Heart left ventricle (tissue), 16 donors: Measurements from ENCODE around the gene TMTC2. TPM values are rescaled to one million over a fixed set of nuclear protein-coding genes. Genes with fewer than 3 reads are reported as not detected.

Experiments
- ATAC-seq, 4 donors: fragments of 200-7000 bp; cut with Tn5 transposase; one replicate each; pipeline ENCODE4 v1.9.1; 2020 to 2022; ENCODE audit warnings: moderate library complexity in 4 of 4, mild to moderate bottlenecking in 3 of 4, moderate number of reproducible peaks in 1 of 4
- DNase-seq, 5 donors: peaks; one replicate each; pipeline ENCODE4 v3.0.0-alpha.2; 2020
- H3K27ac ChIP-seq, 12 donors: fragments of 200-600 bp; sonication (generic) in 4 of 12; one replicate each; pipeline versions ENCODE4 v1.5.0 to v1.8.0; 2016 to 2022; ENCODE audit warnings: mild to moderate bottlenecking in 2 of 12
- H3K27me3 ChIP-seq, 9 donors: fragments of 200-600 bp; sonication (generic) in 2 of 9; one replicate each; pipeline versions ENCODE4 v1.5.1 to v1.8.0; 2016 to 2022; ENCODE audit warnings: mild to moderate bottlenecking in 3 of 9
- H3K36me3 ChIP-seq, 9 donors: fragments of 200-600 bp; sonication (generic) in 2 of 9; one replicate each; pipeline versions ENCODE4 v1.5.0 to v1.8.0; 2018 to 2022; ENCODE audit warnings: mild to moderate bottlenecking in 2 of 9
- H3K4me1 ChIP-seq, 12 donors: fragments of 200-600 bp; sonication (generic) in 4 of 12; one replicate each; pipeline versions ENCODE4 v1.5.0 to v1.8.0; 2016 to 2022; ENCODE audit warnings: mild to moderate bottlenecking in 3 of 12
- H3K4me3 ChIP-seq, 12 donors: fragments of 200-600 bp; sonication (generic) in 4 of 12; one replicate each; pipeline versions ENCODE4 v1.5.0 to v1.8.0; 2017 to 2022; ENCODE audit warnings: mild to moderate bottlenecking in 9 of 12, moderate library complexity in 4 of 12
- H3K9me3 ChIP-seq, 12 donors: fragments of 200-600 bp; sonication (generic) in 4 of 12; one replicate each; pipeline versions ENCODE4 v1.5.0 to v1.8.0; 2016 to 2022; ENCODE audit warnings: mild to moderate bottlenecking in 1 of 12
- CTCF ChIP-seq, 12 donors: fragments of 200-600 bp; sonication (generic) in 4 of 12; IDR thresholded peaks; one replicate each; pipeline versions ENCODE4 v1.5.0 to v1.8.0; 2018 to 2022; ENCODE audit warnings: antibody characterized with exemption in 12 of 12, mild to moderate bottlenecking in 5 of 12
- POLR2A ChIP-seq, 2 donors: fragments of 450-650 bp; IDR thresholded peaks; one replicate each; pipeline ENCODE4 v1.6.1; 2017; ENCODE audit warnings: antibody characterized with exemption in 2 of 2, mild to moderate bottlenecking in 2 of 2, moderate library complexity in 2 of 2
- WGBS, 4 donors: extraction: QIAGEN DNeasy Blood & Tissue Kit in 2 of 4; methylation state at CpG; one replicate each; pipeline versions ENCODE4 v1.1.5 to v1.1.7; 2013 to 2018; 5-methylcytosine and 5-hydroxymethylcytosine counted together
- intact Hi-C, 10 donors: fragments of 100-400 bp; cut with DNase I; formaldehyde crosslinking; loops; one replicate each; pipeline versions ENCODE4 v1.11.1 to v1.14.2; 2022
- polyA plus RNA-seq, 2 donors: library from polyadenylated mRNA; stranded (reverse); fragments of 200-250 nt; gene quantifications; one replicate each; pipeline ENCODE4 v1.2.3, GENCODE V29; 2013
- total RNA-seq, 9 donors: library from RNA; depleted of rRNA in 2 of 9; stranded (reverse); fragments of >200 nt in 2 of 9; fragmentation: NEBNext Ultra II Directional in 3 of 9; extraction: Animal tissue kit (Norgen Biotek cat#: 25700) in 3 of 9; gene quantifications; one replicate each; pipeline versions ENCODE4 v1.1.0 to v1.2.4, GENCODE V29; 2016 to 2023
- donor health status: ischemic (EF 13 %, LVEDD 7.1; RV severe dilation, severe dysfunction).
- donor health status: healthy with polysubstance abuse.
- donor health status: DM: no; HTN: yes; CAD: no.
- donor health status: DM: no; HTN: no; CAD: no.
- donor health status: ischemic (EF 25% LVEDD 6.9; RV normal size, moderate dysfunction).
- donor health status: ischemic (EF 25% LVEDD 5.7; RV mildly dilated, moderate dysfunction).
- donor health status: healthy.
- donor health status: DM: yes; HTN: yes; CAD: no.
- donor health status: ischemic (EF 35%, LVEDD 5.7; RV mildly dilated, moderate dysfunction).
- donor health status: nonischemic (EF 11% LVEDD 7.7; RV severe dilation, severe dysfunction).
- donor health status: DM: yes; HTN: yes; CAD: no.
- donor health status: PGD.
- donor health status: ischemic (EF 29% LVEDD 5.4; RV normal size, mild dysfunction).
- donor health status: nonischemic (EF 23%, LVEDD 6.1; RV moderate dilation, normal function).

Gene TMTC2
- total and polyA plus RNA-seq, 11 donors: 1.1 to 5.7 (median 3.3) TPM

GRCh38 chr12:83168751-83169150 is 482.0 kb downstream of the TMTC2 start:
- Histone ChIP-seq H3K36me3 (no peaks in the 10 kb centered on the region), H3K4me1 (peaks cover 0 to 16% (median 0%) of the 10 kb centered on the region in 12 donors), H3K4me3 (no peak overlapping the region), H3K9me3 (peaks cover 0 to 3% (median 0%) of the 10 kb centered on the region in 12 donors), H3K27me3 (no peaks in the 10 kb centered on the region), H3K27ac (no peak overlapping the region)
- DNase-seq (no peak), ATAC-seq (no peak)
- TF ChIP-seq POLR2A (IDR thresholded peaks at IDR 0.05) (no peak), CTCF (IDR thresholded peaks at IDR 0.05) (no peak)
- intact Hi-C loops: no loop called here
- WGBS, 4 donors: 94 to 100% (median 99%) methylated on average over 1 of the region's 1 CpG

DNA sequence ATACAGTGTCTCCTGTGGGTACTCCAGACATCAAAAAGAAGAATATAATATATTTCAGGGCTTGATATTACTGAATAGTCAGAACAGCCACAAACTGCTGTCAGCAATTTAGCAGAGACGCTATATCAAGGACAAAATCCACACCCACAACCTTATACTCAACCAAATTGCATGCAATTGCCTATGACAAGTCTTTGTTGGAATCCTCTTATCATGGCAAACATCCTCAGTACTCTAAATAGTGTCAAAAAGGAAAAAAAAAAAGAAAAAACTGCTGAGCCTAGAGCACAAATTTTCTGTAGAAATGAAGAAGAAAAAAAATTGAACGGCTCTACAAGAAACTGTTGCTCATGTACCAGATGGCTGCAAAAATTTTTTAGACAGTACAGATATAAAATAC is 485.7 kb downstream of the TMTC2 start:
- intact Hi-C loops: no loop called here
- H3K27me3 ChIP-seq: no peaks in the 10 kb centered on the region
- H3K4me1 ChIP-seq: peaks cover 0 to 16% (median 0%) of the 10 kb centered on the region in 12 donors
- H3K27ac ChIP-seq: no peak overlapping the region
- DNase-seq: no peak
- no peak overlapping the region for H3K4me3 ChIP-seq
- no peaks in the 10 kb centered on the region for H3K36me3 ChIP-seq
- no peak for TF ChIP-seq CTCF (IDR thresholded peaks at IDR 0.05)
- no peak for TF ChIP-seq POLR2A (IDR thresholded peaks at IDR 0.05)
- no peak for ATAC-seq
- 72 to 85% (median 77%) methylated on average over 2 of the region's 2 CpGs for WGBS, 4 donors
- H3K9me3 ChIP-seq: no peaks in the 10 kb centered on the region

GRCh38 chr12:83172866-83173649 is 486.4 kb downstream of the TMTC2 start:
- Histone ChIP-seq H3K27me3 (no peaks in the 10 kb centered on the region), H3K9me3 (no peaks in the 10 kb centered on the region), H3K4me1 (peaks cover 0 to 16% (median 0%) of the 10 kb centered on the region in 12 donors), H3K4me3 (no peak overlapping the region), H3K36me3 (no peaks in the 10 kb centered on the region), H3K27ac (no peak overlapping the region)
- ATAC-seq (no peak), DNase-seq (no peak)
- intact Hi-C loops: no loop called here
- TF ChIP-seq POLR2A (IDR thresholded peaks at IDR 0.05) (no peak), CTCF (IDR thresholded peaks at IDR 0.05) (no peak)
- 66 to 80% (median 79%) methylated on average over 7 of the region's 7 CpGs for WGBS, 4 donors

DNA sequence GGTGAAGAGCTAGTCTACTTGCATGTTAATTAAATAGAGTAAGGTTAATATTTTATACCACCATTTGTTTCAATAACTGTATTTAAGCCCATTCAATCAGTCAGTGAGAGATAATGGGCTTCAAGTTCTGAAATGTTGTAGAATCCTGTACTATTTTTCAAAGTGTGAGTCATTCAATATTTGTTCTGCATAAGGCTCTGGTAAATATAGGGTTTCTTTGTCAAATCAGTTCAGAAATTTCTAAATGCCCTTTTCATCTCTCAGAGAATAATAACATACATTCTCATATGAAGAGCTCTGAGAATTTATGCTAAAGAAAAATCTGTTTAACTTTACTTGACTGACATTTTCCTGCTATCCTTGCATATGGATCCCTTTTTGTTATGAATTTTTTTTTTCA is 493.3 kb downstream of the TMTC2 start:
- intact Hi-C loops: no loop called here
- DNase-seq (no peak), ATAC-seq (no peak)
- Histone ChIP-seq H3K27me3 (no peaks in the 10 kb centered on the region), H3K9me3 (no peaks in the 10 kb centered on the region), H3K4me3 (no peak overlapping the region), H3K4me1 (no peaks in the 10 kb centered on the region), H3K27ac (no peak overlapping the region), H3K36me3 (no peaks in the 10 kb centered on the region)
- TF ChIP-seq POLR2A (IDR thresholded peaks at IDR 0.05): no peak
- no peak for TF ChIP-seq CTCF (IDR thresholded peaks at IDR 0.05)
